ENCODE results near the gene SCYGR3. TPM values are rescaled to one million over a fixed set of nuclear protein-coding genes. Genes with fewer than 3 reads are reported as not detected.

SCYGR3 gene
- total and polyA plus RNA-seq, 2 donors = not detected

GRCh38 chr2:227568852-227569169, 45.8 kb downstream of the SCYGR3 start:
- WGBS = 82% methylated on average over 2 of the region's 2 CpGs
- no peak overlapping the region for H3K4me3 ChIP-seq (ENCODE audit: low read depth, low read length)
- no peak for DNase-seq (ENCODE audit: extremely low spot score)
- no peaks in the 10 kb centered on the region for H3K36me3 ChIP-seq (ENCODE audit: insufficient read depth)
- H3K4me1 ChIP-seq (ENCODE audit: insufficient read depth) = no peaks in the 10 kb centered on the region
- no peak overlapping the region for H3K27ac ChIP-seq (ENCODE audit: low read depth)

GRCh38 chr2:227566012-227566411, 48.6 kb downstream of the SCYGR3 start:
- 93% methylated on average over 3 of the region's 3 CpGs for WGBS

GRCh38 chr2:227565080-227565479, 49.6 kb downstream of the SCYGR3 start:
- 91% methylated on average over 1 of the region's 1 CpG for WGBS
- no peak overlapping the region for H3K4me3 ChIP-seq (ENCODE audit: low read depth, low read length)
- H3K27ac ChIP-seq (ENCODE audit: low read depth) = no peak overlapping the region
- no peaks in the 10 kb centered on the region for H3K4me1 ChIP-seq (ENCODE audit: insufficient read depth)
- no peak for DNase-seq (ENCODE audit: extremely low spot score)
- H3K36me3 ChIP-seq (ENCODE audit: insufficient read depth) = no peaks in the 10 kb centered on the region

More at GRCh38 chr2:227566012-227566411, 48.6 kb downstream of the SCYGR3 start:
- DNase-seq (ENCODE audit: extremely low spot score) = no peak
- Histone ChIP-seq H3K27ac (ENCODE audit: low read depth) (no peak overlapping the region), H3K36me3 (ENCODE audit: insufficient read depth) (no peaks in the 10 kb centered on the region), H3K4me1 (ENCODE audit: insufficient read depth) (no peaks in the 10 kb centered on the region), H3K4me3 (ENCODE audit: low read depth, low read length) (no peak overlapping the region)

Other genes with a start within 250 kb of the SCYGR3 start
- not detected for gene TM4SF20, start 235.5 kb downstream of the SCYGR3 start, total RNA-seq
- gene TM4SF20, start 235.5 kb downstream of the SCYGR3 start, polyA plus RNA-seq = not detected
- not detected for gene SCYGR1, start 226.9 kb downstream of the SCYGR3 start, total RNA-seq
- gene SCYGR1, start 226.9 kb downstream of the SCYGR3 start, polyA plus RNA-seq = not detected
- gene AGFG1, start 142.7 kb downstream of the SCYGR3 start, total RNA-seq = 49.0 TPM
- 46.4 TPM for gene AGFG1, start 142.7 kb downstream of the SCYGR3 start, polyA plus RNA-seq
- gene SCYGR2, start 15.9 kb downstream of the SCYGR3 start, total RNA-seq = not detected
- not detected for gene SCYGR2, start 15.9 kb downstream of the SCYGR3 start, polyA plus RNA-seq
- not detected for gene SCYGR4, start 2.7 kb upstream of the SCYGR3 start, total RNA-seq
- gene SCYGR4, start 2.7 kb upstream of the SCYGR3 start, polyA plus RNA-seq = not detected
- gene SCYGR5, start 52.0 kb upstream of the SCYGR3 start, total RNA-seq = not detected
- not detected for gene SCYGR5, start 52.0 kb upstream of the SCYGR3 start, polyA plus RNA-seq
- gene SLC19A3, start 103.2 kb upstream of the SCYGR3 start, total RNA-seq = 1.4 TPM
- 1.4 TPM for gene SLC19A3, start 103.2 kb upstream of the SCYGR3 start, polyA plus RNA-seq
- gene SCYGR6, start 109.9 kb upstream of the SCYGR3 start, total RNA-seq = not detected
- gene SCYGR6, start 109.9 kb upstream of the SCYGR3 start, polyA plus RNA-seq = not detected
- gene SCYGR7, start 113.5 kb upstream of the SCYGR3 start, total RNA-seq = not detected
- gene SCYGR7, start 113.5 kb upstream of the SCYGR3 start, polyA plus RNA-seq = not detected
- not detected for gene SCYGR8, start 131.1 kb upstream of the SCYGR3 start, total RNA-seq
- gene SCYGR8, start 131.1 kb upstream of the SCYGR3 start, polyA plus RNA-seq = not detected
- gene CCL20, start 199.0 kb upstream of the SCYGR3 start, total RNA-seq = not detected
- gene CCL20, start 199.0 kb upstream of the SCYGR3 start, polyA plus RNA-seq = 1.5 TPM

All from urinary bladder (tissue), 4 donors.